GM18502 (cell line): ENCODE measurements around the gene STIP1.
A peak's percentile ranks its signal among the peaks of the same experiment; 100 is the strongest.

Experiments
- ATAC-seq: cut with Tn5 transposase; IDR thresholded peaks from one replicate; pipeline ENCODE4 v1.9.1; 2021; ENCODE audit warnings: mild to moderate bottlenecking; ENCODE audit not compliant: unreplicated experiment, poor library complexity

The STIP1 gene

GRCh38 chr11:64220271-64220670 is 34.3 kb downstream of the STIP1 start:
- ATAC-seq: no peak

- no peak for ATAC-seq
Observed at GRCh38 chr11:64220798-64221197, 34.8 kb downstream of the STIP1 start.

GRCh38 chr11:64222651-64223000 is 36.7 kb downstream of the STIP1 start:
- ATAC-seq: no peak

GRCh38 chr11:64223001-64223651 is 37.2 kb downstream of the STIP1 start:
- ATAC-seq: no peak

GRCh38 chr11:64224151-64224890 is 38.4 kb downstream of the STIP1 start:
- no peak for ATAC-seq

GRCh38 chr11:64224891-64225607 is 39.1 kb downstream of the STIP1 start:
- no peak for ATAC-seq

GRCh38 chr11:64225608-64226506 is 39.9 kb downstream of the STIP1 start, which contains the start of the genes NUDT22 and TRPT1:
NUDT22 (plus strand) TSS chr11:64226274; CDS start chr11:64226653, 379 bp downstream.
TRPT1 (minus strand) TSS chr11:64226186; CDS start chr11:64225860, 326 bp downstream.
- peak; percentile 49 for ATAC-seq

GRCh38 chr11:64226507-64227051 is 40.6 kb downstream of the STIP1 start:
- ATAC-seq: peak; percentile 21

GRCh38 chr11:64227405-64227956 is 41.5 kb downstream of the STIP1 start:
- ATAC-seq: no peak

- ATAC-seq: no peak
Observed at GRCh38 chr11:64229090-64229743, 43.2 kb downstream of the STIP1 start.

GRCh38 chr11:64229744-64230170 is 43.8 kb downstream of the STIP1 start:
- no peak for ATAC-seq

- ATAC-seq: peak; percentile 47
Observed at GRCh38 chr11:64230171-64230984, 44.4 kb downstream of the STIP1 start, which contains the start of gene DNAJC4. DNAJC4 (plus strand) TSS chr11:64230548; CDS start chr11:64230855, 307 bp downstream.

GRCh38 chr11:64230985-64231365 is 45.0 kb downstream of the STIP1 start:
- no peak for ATAC-seq

- no peak for ATAC-seq
Observed at GRCh38 chr11:64231546-64231945, 45.6 kb downstream of the STIP1 start.

- no peak for ATAC-seq
Observed at GRCh38 chr11:64232182-64232966, 46.4 kb downstream of the STIP1 start.

GRCh38 chr11:64232967-64233315 is 47.0 kb downstream of the STIP1 start:
- ATAC-seq: no peak

GRCh38 chr11:64233913-64234586 is 48.1 kb downstream of the STIP1 start, which contains the start of gene VEGFB:
VEGFB (plus strand) TSS chr11:64234584; CDS start chr11:64234834, 250 bp downstream.
- peak; percentile 37 for ATAC-seq
